Inflammatory macrophage (primary cell): Measurements from ENCODE around the gene ARHGAP10.

Experiments used
- DNase-seq, 2 donors: peaks; one replicate each; pipeline ENCODE4 v3.0.0-alpha.2; 2020 to 2022

Gene ARHGAP10

GRCh38 chr4:148101235-148101634 is 369.3 kb downstream of the ARHGAP10 start:
- DNase-seq: no peak

GRCh38 chr4:148101790-148102189 is 369.9 kb downstream of the ARHGAP10 start:
- DNase-seq: no peak

GRCh38 chr4:148103597-148104355 is 371.9 kb downstream of the ARHGAP10 start:
- DNase-seq: no peak

- no peak for DNase-seq
These were observed 376.9 kb downstream of the ARHGAP10 start for GRCh38 chr4:148108766-148109165.

- no peak for DNase-seq
These were observed 377.3 kb downstream of the ARHGAP10 start for GRCh38 chr4:148109216-148109615.

GRCh38 chr4:148110169-148110568 is 378.3 kb downstream of the ARHGAP10 start:
- DNase-seq: no peak

- DNase-seq: peak; percentile 65 to 85
These were observed 380.5 kb downstream of the ARHGAP10 start for GRCh38 chr4:148112231-148112982.

- DNase-seq: peak in 1 of 2 donors; percentile 10
These were observed 382.5 kb downstream of the ARHGAP10 start for GRCh38 chr4:148114436-148114835.

- peak in 1 of 2 donors; percentile 10 for DNase-seq
These were observed 384.4 kb downstream of the ARHGAP10 start for GRCh38 chr4:148116264-148116663.

GRCh38 chr4:148116969-148117368 is 385.1 kb downstream of the ARHGAP10 start:
- no peak for DNase-seq

- DNase-seq: no peak
These were observed 386.3 kb downstream of the ARHGAP10 start for GRCh38 chr4:148118179-148118578.

GRCh38 chr4:148118633-148119032 is 386.7 kb downstream of the ARHGAP10 start:
- DNase-seq: no peak

GRCh38 chr4:148120216-148120615 is 388.3 kb downstream of the ARHGAP10 start:
- DNase-seq: no peak
